Natural killer cell (primary cell): ENCODE measurements around the gene RIC8B. TPM values are rescaled to one million over a fixed set of nuclear protein-coding genes. Genes with fewer than 3 reads are reported as not detected.
A peak's percentile ranks its signal among the peaks of the same experiment; 100 is the strongest.
"Not testable (repeated sequence)": the region's sequence is repeated elsewhere in the genome, so short reads cannot be mapped to it uniquely, and the experiment has no call there.

Experiments
- ATAC-seq, 3 donors: fragments of 150-1000 bp in 2 of 3; fragments of 200-7000 bp in 1 of 3; cut with Tn5 transposase; 1 replicate in 1 of 3; 2 replicates in 2 of 3; pipeline ENCODE4 v1.10.0; 2021; ENCODE audit warnings: mild to moderate bottlenecking in 2 of 3, moderate library complexity in 2 of 3
- DNase-seq, 2 donors: peaks; one replicate each; pipeline versions ENCODE4 v3.0.0 to v3.0.0-alpha.2; 2013 to 2021; ENCODE audit warnings: mixed read lengths in 1 of 2
- H3K27ac ChIP-seq: one replicate; pipeline ENCODE4 v1.5.1; 2013; ENCODE audit warnings: mild to moderate bottlenecking, low read length
- H3K27me3 ChIP-seq: one replicate; pipeline ENCODE4 v1.6.1; 2013; ENCODE audit warnings: low read length; ENCODE audit not compliant: control insufficient read depth, insufficient read depth
- H3K36me3 ChIP-seq: one replicate; pipeline ENCODE4 v1.6.1; 2013; ENCODE audit warnings: low read length; ENCODE audit not compliant: control insufficient read depth, insufficient read depth
- H3K4me1 ChIP-seq: one replicate; pipeline ENCODE4 v1.6.1; 2013; ENCODE audit warnings: low read length; ENCODE audit not compliant: control insufficient read depth, insufficient read depth
- H3K4me3 ChIP-seq: one replicate; pipeline ENCODE4 v1.5.1; 2013; ENCODE audit warnings: low read length
- H3K9me3 ChIP-seq: one replicate; pipeline ENCODE4 v1.6.1; 2013; ENCODE audit warnings: low read length; ENCODE audit not compliant: control insufficient read depth, insufficient read depth
- H3K27ac Mint-ChIP-seq, 2 donors: one replicate each; pipeline ENCODE4 v1.8.0; 2022; ENCODE audit warnings: mild to moderate bottlenecking in 2 of 2, mixed read lengths in 2 of 2, moderate library complexity in 1 of 2
- H3K27me3 Mint-ChIP-seq, 2 donors: one replicate each; pipeline ENCODE4 v1.8.0; 2022; ENCODE audit warnings: low read depth in 2 of 2, mixed read lengths in 2 of 2
- H3K36me3 Mint-ChIP-seq: one replicate; pipeline ENCODE4 v1.8.0; 2022; ENCODE audit warnings: mixed read lengths
- H3K4me1 Mint-ChIP-seq, 2 donors: one replicate each; pipeline ENCODE4 v1.8.0; 2022; ENCODE audit warnings: mixed read lengths in 2 of 2
- H3K4me3 Mint-ChIP-seq: one replicate; pipeline ENCODE4 v1.8.0; 2022; ENCODE audit warnings: mild to moderate bottlenecking, moderate library complexity, mixed read lengths
- H3K9me3 Mint-ChIP-seq, 2 donors: one replicate each; pipeline ENCODE4 v1.8.0; 2022; ENCODE audit warnings: mixed read lengths in 2 of 2
- CTCF ChIP-seq: fragments of 200-600 bp; IDR thresholded peaks from one replicate; pipeline ENCODE4 v1.8.0; 2022; ENCODE audit warnings: antibody characterized with exemption
- WGBS: methylation state at CpG from one replicate; pipeline ENCODE4 v1.1.7; 2013; ENCODE audit warnings: missing lambda C conversion rate; ENCODE audit not compliant: insufficient coverage; 5-methylcytosine and 5-hydroxymethylcytosine counted together
- intact Hi-C: fragments of 100-400 bp; cut with micrococcal nuclease; formaldehyde crosslinking; loops from one replicate; pipeline ENCODE4 v1.14.2; 2022
- total RNA-seq, 4 donors: library from RNA; stranded (reverse); fragments of 120-200 nt in 1 of 4; gene quantifications; one replicate each; pipeline versions ENCODE4 v1.2.3 to v1.2.4, GENCODE V29; 2013 to 2022

The RIC8B gene
- total RNA-seq, result 10 to 100 TPM; 12.1 to 21.3 (median 15.5) TPM
- total RNA-seq (2013), result 21.0 TPM

GRCh38 chr12:106774005-106774807, at the start of gene RIC8B:
Gene RIC8B (plus strand): TSS chr12:106774682. CDS start chr12:106774746, 64 bp downstream.
- peaks cover under 1% of the 10 kb centered on the region for H3K27me3 ChIP-seq
- DNase-seq (peak; percentile 71 to 88), ATAC-seq (peak; percentile 82 to 88 (median 86))
- peak within 1 kb of the TSS; percentile 65 for H3K4me3 ChIP-seq
- under 1% methylated on average over 66 of the region's 66 CpGs for WGBS
- H3K27me3 Mint-ChIP-seq, result peaks cover 7 to 8% of the 10 kb centered on the region in 2 donors
- H3K9me3 Mint-ChIP-seq, result no peaks in the 10 kb centered on the region
- H3K4me3 Mint-ChIP-seq, result peak within 1 kb of the TSS; percentile 95
- H3K27ac Mint-ChIP-seq, result peak within 1 kb of the TSS; percentile 93 to 98
- no peaks in the 10 kb centered on the region for H3K9me3 ChIP-seq
- peaks cover 32 to 39% of the 10 kb centered on the region in 2 donors for H3K4me1 Mint-ChIP-seq
- H3K4me1 ChIP-seq, result peaks cover 10% of the 10 kb centered on the region
- H3K27ac ChIP-seq, result peak within 1 kb of the TSS; percentile 69
- H3K36me3 ChIP-seq, result no peaks in the 10 kb centered on the region
- intact Hi-C loops, result no loop called here
- no peaks in the 10 kb centered on the region for H3K36me3 Mint-ChIP-seq
- TF ChIP-seq CTCF, result no peak

- H3K9me3 ChIP-seq, result no peaks in the 10 kb centered on the region
- Mint-ChIP-seq H3K27ac (no peak overlapping the region), H3K4me1 (no peaks in the 10 kb centered on the region), H3K9me3 (no peaks in the 10 kb centered on the region), H3K4me3 (no peak overlapping the region), H3K36me3 (no peaks in the 10 kb centered on the region), H3K27me3 (peaks cover 12 to 18% of the 10 kb centered on the region in 2 donors)
- H3K27me3 ChIP-seq, result no peaks in the 10 kb centered on the region
- TF ChIP-seq CTCF, result no peak
- WGBS, result 89% methylated on average over 4 of the region's 6 CpGs
- no peak overlapping the region for H3K27ac ChIP-seq
- no peaks in the 10 kb centered on the region for H3K36me3 ChIP-seq
- no peaks in the 10 kb centered on the region for H3K4me1 ChIP-seq
- intact Hi-C loops, result no loop called here
- DNase-seq (no peak), ATAC-seq (no peak)
- H3K4me3 ChIP-seq, result no peak overlapping the region
Observed at GRCh38 chr12:106724934-106725333, 49.5 kb upstream of the RIC8B start.

- H3K27ac Mint-ChIP-seq, H3K4me1 ChIP-seq, H3K4me1 Mint-ChIP-seq, H3K9me3 Mint-ChIP-seq, intact Hi-C loops, H3K4me3 ChIP-seq, H3K27me3 ChIP-seq, H3K36me3 ChIP-seq, H3K27ac ChIP-seq, H3K4me3 Mint-ChIP-seq, H3K9me3 ChIP-seq, H3K36me3 Mint-ChIP-seq, DNase-seq, ATAC-seq: not testable (repeated sequence)
- peaks cover 8 to 14% of the 10 kb centered on the region in 2 donors for H3K27me3 Mint-ChIP-seq
- 85% methylated on average over 4 of the region's 5 CpGs for WGBS
Observed at GRCh38 chr12:106726603-106727202, 47.8 kb upstream of the RIC8B start.

GRCh38 chr12:106729611-106730010, 44.9 kb upstream of the RIC8B start:
- no peaks in the 10 kb centered on the region for H3K4me1 ChIP-seq
- intact Hi-C loops, result no loop called here
- Mint-ChIP-seq H3K36me3 (no peaks in the 10 kb centered on the region), H3K27me3 (peaks cover 8 to 14% of the 10 kb centered on the region in 2 donors), H3K9me3 (no peaks in the 10 kb centered on the region), H3K27ac (no peak overlapping the region), H3K4me1 (no peaks in the 10 kb centered on the region), H3K4me3 (no peak overlapping the region)
- 100% methylated on average over 1 of the region's 1 CpG for WGBS
- no peak overlapping the region for H3K27ac ChIP-seq
- DNase-seq (no peak), ATAC-seq (no peak)
- TF ChIP-seq CTCF, result no peak
- H3K4me3 ChIP-seq, result no peak overlapping the region
- no peaks in the 10 kb centered on the region for H3K9me3 ChIP-seq
- H3K27me3 ChIP-seq, result no peaks in the 10 kb centered on the region
- H3K36me3 ChIP-seq, result no peaks in the 10 kb centered on the region
